HepG2 (cell line): ENCODE data around the gene RGS19. TPM values are rescaled to one million over a fixed set of nuclear protein-coding genes. Genes with fewer than 3 reads are reported as not detected.

Experiments
- ATAC-seq: fragments of 200-7000 bp; cut with Tn5 transposase; 3 replicates; pipeline ENCODE4 v1.9.1; 2020; ENCODE audit warnings: mild to moderate bottlenecking, moderate library complexity
- BruUV-seq: library from RNA; stranded (reverse); fragments of 400-500 nt; replicated peaks from 2 replicates; lab custom pipeline; 2021; lab: Mats Ljungman, UMichigan
- CTCF ChIA-PET: fragments of 300-600 bp; formaldehyde crosslinking; extraction: SDS; loops from one replicate; lab custom pipeline; 2021; ENCODE audit warnings: low total read pairs, inconsistent platforms, low intra/inter-chr PET ratio; lab: Yijun Ruan, JAX
- POLR2A ChIA-PET: fragments of 350-600 bp; sonication (Branson Sonifier 250); formaldehyde crosslinking; loops from one replicate; lab custom pipeline; 2020; ENCODE audit warnings: antibody characterized with exemption, inconsistent platforms; lab: Yijun Ruan, JAX
- DNase-seq: peaks from one replicate; pipeline ENCODE4 v3.0.0-alpha.2; 2015; ENCODE audit warnings: low spot score
- FAIRE-seq: peaks from 3 replicates; lab custom pipeline; 2011; peaks lifted over from hg19 to GRCh38; lab: Jason Lieb, UNC
- H2AFZ ChIP-seq: one replicate; pipeline ENCODE4 v1.6.1; 2011; ENCODE audit warnings: low read length, inconsistent platforms
- H3K27ac ChIP-seq: fragments of 300-600 bp; 3 replicates; pipeline ENCODE4 v1.8.0; 2011; ENCODE audit warnings: mixed run types, mild to moderate bottlenecking, mixed read lengths, low read length, inconsistent platforms; ENCODE audit not compliant: insufficient read depth; ENCODE audit errors: extremely low read length
- H3K27me3 ChIP-seq, 2 experiments: fragments of 200-600 bp in 1 of 2; 2 replicates in 1 of 2; 3 replicates in 1 of 2; pipeline versions ENCODE4 v1.6.0 to v1.8.0; 2011; ENCODE audit warnings: low read length in 2 of 2, mild to moderate bottlenecking in 2 of 2, moderate library complexity in 2 of 2, inconsistent platforms in 1 of 2; ENCODE audit not compliant: insufficient read depth in 2 of 2, control insufficient read depth in 1 of 2
- H3K36me3 ChIP-seq, 2 experiments: fragments of 200-600 bp in 1 of 2; replicated peaks in 1 of 2; 2 replicates in 1 of 2; 3 replicates in 1 of 2; pipeline versions ENCODE4 v1.5.1 to v1.8.0; 2011; ENCODE audit warnings: low read length in 2 of 2, inconsistent platforms in 1 of 2; ENCODE audit not compliant: insufficient read depth in 2 of 2, control insufficient read depth in 1 of 2
- H3K4me1 ChIP-seq: 2 replicates; pipeline ENCODE4 v1.5.1; 2012; ENCODE audit warnings: low read length, inconsistent platforms; ENCODE audit not compliant: insufficient read depth
- H3K4me2 ChIP-seq: 2 replicates; pipeline ENCODE4 v1.6.0; 2011; ENCODE audit warnings: low read depth, low read length, inconsistent platforms
- H3K4me3 ChIP-seq, 3 experiments: fragments of 200-600 bp in 1 of 3; sonication (generic), shearing (Covaris generic) in 1 of 3; replicated peaks in 1 of 3; 2 replicates each; pipeline ENCODE4 v1.5.1; 2011 to 2016; ENCODE audit warnings: low read length in 3 of 3, inconsistent platforms in 2 of 3, low read depth in 2 of 3, mild to moderate bottlenecking in 2 of 3, control low read depth in 1 of 3, mixed read lengths in 1 of 3; ENCODE audit not compliant: insufficient read depth in 1 of 3
- H3K79me2 ChIP-seq: one replicate; pipeline ENCODE4 v1.6.1; 2011; ENCODE audit warnings: low read length, inconsistent platforms; ENCODE audit not compliant: insufficient read depth
- H3K9ac ChIP-seq: 2 replicates; pipeline ENCODE4 v1.6.0; 2011; ENCODE audit warnings: mild to moderate bottlenecking, low read depth, low read length, inconsistent platforms; ENCODE audit not compliant: insufficient read depth
- H3K9me3 ChIP-seq: 2 replicates; pipeline ENCODE4 v1.5.1; 2012; ENCODE audit warnings: mild to moderate bottlenecking, low read length
- H4K20me1 ChIP-seq: 2 replicates; pipeline ENCODE4 v1.6.0; 2011; ENCODE audit warnings: inconsistent platforms, mild to moderate bottlenecking, low read length, moderate library complexity; ENCODE audit not compliant: insufficient read depth
- CCDC6 ChIP-seq: sonication (generic); formaldehyde crosslinking; IDR thresholded peaks from 2 replicates; pipeline ENCODE4 v1.8.1; 2022; ENCODE audit warnings: mild to moderate bottlenecking, missing genetic modification reagents, moderate library complexity
- FOXM1 ChIP-seq: sonication (generic); formaldehyde crosslinking; IDR thresholded peaks from 2 replicates; pipeline ENCODE4 v1.5.0; 2020; ENCODE audit warnings: missing genetic modification reagents
- JUNB ChIP-seq: sonication (generic); formaldehyde crosslinking; IDR thresholded peaks from 2 replicates; pipeline ENCODE4 v1.8.0; 2022; ENCODE audit warnings: missing genetic modification reagents, mild to moderate bottlenecking, borderline replicate concordance
- KLF13 ChIP-seq: sonication (generic); formaldehyde crosslinking; IDR thresholded peaks from 2 replicates; pipeline ENCODE4 v1.4.0; 2020; ENCODE audit warnings: mild to moderate bottlenecking, missing genetic modification reagents
- MAFG ChIP-seq: sonication (generic); formaldehyde crosslinking; IDR thresholded peaks from 2 replicates; pipeline ENCODE4 v1.5.1; 2020; ENCODE audit warnings: mild to moderate bottlenecking, missing genetic modification reagents
- MAZ ChIP-seq, 2 experiments: sonication (generic) in 1 of 2; formaldehyde crosslinking in 1 of 2; IDR thresholded peaks; 2 replicates each; pipeline versions ENCODE4 v1.5.0 to v1.6.1; 2012 to 2020; ENCODE audit warnings: low read depth in 2 of 2, mild to moderate bottlenecking in 2 of 2, borderline replicate concordance in 1 of 2, improper control_type of control experiment in 1 of 2, low read length in 1 of 2, missing genetic modification reagents in 1 of 2, moderate library complexity in 1 of 2
- RAD21 ChIP-seq: fragments of 450-650 bp; formaldehyde crosslinking; IDR thresholded peaks from 2 replicates; pipeline ENCODE4 v1.5.0; 2020; ENCODE audit warnings: mild to moderate bottlenecking
- RBM22 ChIP-seq: fragments of 200-400 bp; formaldehyde crosslinking; optimal IDR thresholded peaks from 2 replicates; pipeline ENCODE3; 2017; ENCODE audit warnings: mild to moderate bottlenecking, low read length, moderate library complexity
- REPIN1 ChIP-seq: sonication (generic); formaldehyde crosslinking; IDR thresholded peaks from 2 replicates; pipeline ENCODE4 v1.8.0; 2022; ENCODE audit warnings: missing genetic modification reagents, low read depth, mild to moderate bottlenecking, borderline replicate concordance
- SNAPC2 ChIP-seq: sonication (generic); formaldehyde crosslinking; IDR thresholded peaks from 2 replicates; pipeline ENCODE4 v1.8.1; 2022; ENCODE audit warnings: mild to moderate bottlenecking, missing genetic modification reagents
- SP140L ChIP-seq: sonication (generic); formaldehyde crosslinking; IDR thresholded peaks from 2 replicates; pipeline ENCODE4 v1.4.0; 2020; ENCODE audit warnings: missing genetic modification reagents, borderline replicate concordance
- ZBTB21 ChIP-seq: sonication (generic); formaldehyde crosslinking; IDR thresholded peaks from 2 replicates; pipeline ENCODE4 v1.4.0; 2020; ENCODE audit warnings: missing genetic modification reagents
- ZBTB42 ChIP-seq: sonication (generic); formaldehyde crosslinking; IDR thresholded peaks from 2 replicates; pipeline ENCODE4 v1.5.0; 2020; ENCODE audit warnings: mild to moderate bottlenecking, missing genetic modification reagents
- ZNF281 ChIP-seq: sonication (generic); formaldehyde crosslinking; IDR thresholded peaks from 2 replicates; pipeline ENCODE4 v1.4.0; 2020; ENCODE audit warnings: missing genetic modification reagents, borderline replicate concordance
- ZNF296 ChIP-seq: sonication (generic); formaldehyde crosslinking; conservative IDR thresholded peaks from 2 replicates; pipeline ENCODE4 v1.5.0; 2020; ENCODE audit warnings: mild to moderate bottlenecking, missing genetic modification reagents
- ZNF484 ChIP-seq: sonication (generic); formaldehyde crosslinking; IDR thresholded peaks from 2 replicates; pipeline ENCODE4 v1.5.1; 2020; ENCODE audit warnings: mild to moderate bottlenecking, low read depth, missing genetic modification reagents, borderline replicate concordance
- ZNF550 ChIP-seq: sonication (generic); formaldehyde crosslinking; IDR thresholded peaks from 2 replicates; pipeline ENCODE4 v1.4.0; 2020; ENCODE audit warnings: mild to moderate bottlenecking, missing genetic modification reagents, borderline replicate concordance
- ZNF768 ChIP-seq: sonication (generic); formaldehyde crosslinking; IDR thresholded peaks from 2 replicates; pipeline ENCODE4 v1.4.0; 2020; ENCODE audit warnings: missing genetic modification reagents
- ZNF790 ChIP-seq: sonication (generic); formaldehyde crosslinking; IDR thresholded peaks from 2 replicates; pipeline ENCODE4 v1.8.0; 2022; ENCODE audit warnings: missing genetic modification reagents, mild to moderate bottlenecking, borderline replicate concordance
- WGBS: methylation state at CpG from one replicate; pipeline ENCODE4 v1.1.6; 2017; ENCODE audit warnings: low lambda C conversion rate; 5-methylcytosine and 5-hydroxymethylcytosine counted together
- in situ Hi-C: cut with HindIII; loops from 2 replicates; pipeline ENCODE4 v1.10.0; 2017; ENCODE audit warnings: low pct_unique_long_range_greater_than_20kb; ENCODE audit not compliant: extremely low pct_ligation_motif_present
- intact Hi-C: fragments of 100-400 bp; cut with micrococcal nuclease; formaldehyde crosslinking; loops from one replicate; pipeline ENCODE4 v1.10.0; 2022; ENCODE audit not compliant: unreplicated experiment
- polyA plus RNA-seq, 8 experiments: library from polyadenylated mRNA; depleted of rRNA in 3 of 8; stranded (reverse) in 7 of 8; unstranded in 1 of 8; fragments of >200 nt; fragmentation: Illumina TruSeq in 4 of 8; extraction: Trizol in 4 of 8; gene quantifications; 2 replicates each; pipeline versions ENCODE4 v1.2.1 to v1.2.3, GENCODE V29; 2011 to 2016; ENCODE audit warnings: low read depth in 4 of 8, missing spikeins in 1 of 8, mixed read lengths in 1 of 8; ENCODE audit not compliant: insufficient read depth in 1 of 8
- total RNA-seq, 5 experiments: library from RNA; depleted of rRNA; stranded (reverse); fragments of >200 nt; fragmentation: Illumina TruSeq; extraction: Trizol; gene quantifications; 2 replicates each; pipeline ENCODE4 v1.2.3, GENCODE V29; 2016; ENCODE audit warnings: low read depth in 1 of 5
- TF ChIP-seq, protein P1 (sequence below): sonication (generic); formaldehyde crosslinking; IDR thresholded peaks from 2 replicates; pipeline ENCODE4 v1.8.0; 2022; ENCODE audit warnings: mild to moderate bottlenecking, missing genetic modification reagents, moderate library complexity
- TF ChIP-seq, protein P2 (sequence below): IDR thresholded peaks from 2 replicates; pipeline ENCODE4 v1.6.1; 2016

RGS19 gene
- total and polyA plus RNA-seq, 2 of the 13 experiments (the other 11 are each of a cell fraction or from before 2014, with no cell fraction given) = 10.7 to 11.9 TPM

- peaks cover 33 to 45% of the 10 kb centered on the region in 2 experiments for H3K36me3 ChIP-seq
- CTCF ChIA-PET = no interaction called here
- no peaks in the 10 kb centered on the region for H3K27me3 ChIP-seq
- H3K9ac ChIP-seq = no peak overlapping the region
- H3K9me3 ChIP-seq = no peaks in the 10 kb centered on the region
- no peak overlapping the region for H3K27ac ChIP-seq
- WGBS = 84% methylated on average over 7 of the region's 11 CpGs
- H3K4me1 ChIP-seq = peaks cover 37% of the 10 kb centered on the region
- no peaks in the 10 kb centered on the region for H4K20me1 ChIP-seq
- H3K4me3 ChIP-seq = no peak overlapping the region
- in situ Hi-C loops (no loop called here), intact Hi-C loops (no loop called here)
- POLR2A ChIA-PET = interaction anchor here (0.9 to 2.3 kb wide), 3 partner anchors 10 to 28 kb away, joined by 3 to 19 read pairs (median 3); no protein-coding TSS in a partner anchor
- no peak overlapping the region for H3K4me2 ChIP-seq
- peaks cover 18% of the 10 kb centered on the region for H3K79me2 ChIP-seq
- H2AFZ ChIP-seq = no peak overlapping the region
- no TSS peak for BruUV-seq
- no peak for ATAC-seq
- FAIRE-seq = no peak
- no peak for DNase-seq
- no peak for TF ChIP-seq ZNF281 (CRISPR knock-in tag)
- no peak for TF ChIP-seq JUNB (CRISPR knock-in tag)
- no peak for TF ChIP-seq ZNF296 (CRISPR knock-in tag)
- no peak for TF ChIP-seq SNAPC2 (CRISPR knock-in tag)
- peak; percentile 28; the same call in 1 of the 2 replicates for TF ChIP-seq ZNF768 (CRISPR knock-in tag)
- no peak for TF ChIP-seq ZBTB42 (CRISPR knock-in tag)
- TF ChIP-seq ZNF484 = no peak
- TF ChIP-seq FOXM1 (CRISPR knock-in tag) = no peak
- no peak for TF ChIP-seq ZNF550 (CRISPR knock-in tag)
- TF ChIP-seq ZBTB21 (CRISPR knock-in tag) = no peak
- TF ChIP-seq REPIN1 (CRISPR knock-in tag) = no peak
- TF ChIP-seq RAD21 (CRISPR knock-in tag) = no peak
- 0 out of 2 replicates have a peak, but pooled peaks have one; percentile 27 for TF ChIP-seq KLF13 (CRISPR knock-in tag)
- TF ChIP-seq, protein P1, sequence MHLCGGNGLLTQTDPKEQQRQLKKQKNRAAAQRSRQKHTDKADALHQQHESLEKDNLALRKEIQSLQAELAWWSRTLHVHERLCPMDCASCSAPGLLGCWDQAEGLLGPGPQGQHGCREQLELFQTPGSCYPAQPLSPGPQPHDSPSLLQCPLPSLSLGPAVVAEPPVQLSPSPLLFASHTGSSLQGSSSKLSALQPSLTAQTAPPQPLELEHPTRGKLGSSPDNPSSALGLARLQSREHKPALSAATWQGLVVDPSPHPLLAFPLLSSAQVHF (CRISPR knock-in tag) = no peak
- TF ChIP-seq MAFG (CRISPR knock-in tag) = no peak
- TF ChIP-seq SP140L (CRISPR knock-in tag) = no peak
- peak; percentile 59 for TF ChIP-seq RBM22
- TF ChIP-seq MAZ (IDR thresholded peaks at IDR 0.05; ENCODE audit: borderline replicate concordance, low read depth, low read length) = no peak
- no peak for TF ChIP-seq MAZ (CRISPR knock-in tag; IDR thresholded peaks at IDR 0.05; ENCODE audit: low read depth)
- TF ChIP-seq, protein P2, sequence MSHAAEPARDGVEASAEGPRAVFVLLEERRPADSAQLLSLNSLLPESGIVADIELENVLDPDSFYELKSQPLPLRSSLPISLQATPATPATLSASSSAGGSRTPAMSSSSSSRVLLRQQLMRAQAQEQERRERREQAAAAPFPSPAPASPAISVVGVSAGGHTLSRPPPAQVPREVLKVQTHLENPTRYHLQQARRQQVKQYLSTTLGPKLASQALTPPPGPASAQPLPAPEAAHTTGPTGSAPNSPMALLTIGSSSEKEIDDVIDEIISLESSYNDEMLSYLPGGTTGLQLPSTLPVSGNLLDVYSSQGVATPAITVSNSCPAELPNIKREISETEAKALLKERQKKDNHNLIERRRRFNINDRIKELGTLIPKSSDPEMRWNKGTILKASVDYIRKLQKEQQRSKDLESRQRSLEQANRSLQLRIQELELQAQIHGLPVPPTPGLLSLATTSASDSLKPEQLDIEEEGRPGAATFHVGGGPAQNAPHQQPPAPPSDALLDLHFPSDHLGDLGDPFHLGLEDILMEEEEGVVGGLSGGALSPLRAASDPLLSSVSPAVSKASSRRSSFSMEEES (CRISPR knock-in tag) = no peak
- TF ChIP-seq CCDC6 (CRISPR knock-in tag) = no peak
- no peak for TF ChIP-seq ZNF790
Measured at GRCh38 chr20:64033981-64034493, 45.3 kb downstream of the RGS19 start.
